NCI-H524 (cell line): ENCODE data around the gene ESRRA.

Experiments
- DNase-seq, 2 experiments: peaks; one replicate each; lab custom pipeline; 2025; lab: John Stamatoyannopoulos, UW

The ESRRA gene

GRCh38 chr11:64305075-64305690 lies at the start of gene ESRRA:
Gene ESRRA, plus strand, starts transcription at chr11:64305524. Its CDS starts 1,656 bp downstream, at chr11:64307180.
- peak; percentile 93 to 100 for DNase-seq

- DNase-seq = no peak
Measured at GRCh38 chr11:64256300-64256699, 49.0 kb upstream of the ESRRA start.

- DNase-seq = no peak
Measured at GRCh38 chr11:64258356-64258755, 47.0 kb upstream of the ESRRA start.

- DNase-seq = no peak
Measured at GRCh38 chr11:64258946-64259532, 46.3 kb upstream of the ESRRA start.

GRCh38 chr11:64259533-64260067 lies 45.7 kb upstream of the ESRRA start:
- no peak for DNase-seq

- DNase-seq = no peak
Measured at GRCh38 chr11:64260147-64260708, 45.1 kb upstream of the ESRRA start.

GRCh38 chr11:64261556-64262080 lies 43.7 kb upstream of the ESRRA start:
- DNase-seq = no peak

GRCh38 chr11:64262271-64263002 lies 42.9 kb upstream of the ESRRA start:
- no peak for DNase-seq

GRCh38 chr11:64263021-64263946 lies 42.0 kb upstream of the ESRRA start:
- DNase-seq = no peak

- DNase-seq = no peak
Measured at GRCh38 chr11:64263947-64264317, 41.4 kb upstream of the ESRRA start.

- no peak for DNase-seq
Measured at GRCh38 chr11:64264371-64264852, 40.9 kb upstream of the ESRRA start.

- DNase-seq = no peak
Measured at GRCh38 chr11:64265176-64266160, 39.9 kb upstream of the ESRRA start.

GRCh38 chr11:64266339-64266738 lies 39.0 kb upstream of the ESRRA start:
- no peak for DNase-seq

GRCh38 chr11:64267207-64267945 lies 37.9 kb upstream of the ESRRA start:
- DNase-seq = no peak

GRCh38 chr11:64268025-64268892 lies 37.1 kb upstream of the ESRRA start:
- peak; percentile 17 to 59 for DNase-seq

- DNase-seq = no peak
Measured at GRCh38 chr11:64268893-64269539, 36.3 kb upstream of the ESRRA start.

- peak; percentile 99 for DNase-seq
Measured at GRCh38 chr11:64269540-64270220, 35.6 kb upstream of the ESRRA start.
